GM18498 (cell line): ENCODE results near the gene RERE.

Source experiments
- ATAC-seq: cut with Tn5 transposase; IDR thresholded peaks from one replicate; pipeline ENCODE4 v1.9.1; 2021; ENCODE audit warnings: mild to moderate bottlenecking, moderate library complexity; ENCODE audit not compliant: unreplicated experiment

The RERE gene

GRCh38 chr1:8671306-8671917 lies 146.0 kb downstream of the RERE start:
- no peak for ATAC-seq

- no peak for ATAC-seq
Measured at GRCh38 chr1:8670371-8670818, 147.0 kb downstream of the RERE start.

- ATAC-seq = no peak
Measured at GRCh38 chr1:8669606-8670335, 147.7 kb downstream of the RERE start.

- ATAC-seq = no peak
Measured at GRCh38 chr1:8667869-8668594, 149.4 kb downstream of the RERE start.

- ATAC-seq = no peak
Measured at GRCh38 chr1:8666389-8667167, 150.9 kb downstream of the RERE start.

- ATAC-seq = no peak
Measured at GRCh38 chr1:8665833-8666232, 151.6 kb downstream of the RERE start.

GRCh38 chr1:8664887-8665286 lies 152.6 kb downstream of the RERE start:
- ATAC-seq = no peak

- ATAC-seq = peak; percentile 47
Measured at GRCh38 chr1:8663915-8664329, 153.5 kb downstream of the RERE start.

GRCh38 chr1:8663090-8663802 lies 154.2 kb downstream of the RERE start:
- ATAC-seq = no peak

- no peak for ATAC-seq
Measured at GRCh38 chr1:8662380-8663072, 154.9 kb downstream of the RERE start.

- ATAC-seq = no peak
Measured at GRCh38 chr1:8661185-8662110, 156.0 kb downstream of the RERE start.

GRCh38 chr1:8660411-8660828 lies 157.0 kb downstream of the RERE start:
- ATAC-seq = peak; percentile 42

GRCh38 chr1:8659593-8659992 lies 157.8 kb downstream of the RERE start:
- ATAC-seq = no peak

- no peak for ATAC-seq
Measured at GRCh38 chr1:8653878-8654277, 163.6 kb downstream of the RERE start.

GRCh38 chr1:8652467-8653046 lies 164.9 kb downstream of the RERE start:
- no peak for ATAC-seq

- no peak for ATAC-seq
Measured at GRCh38 chr1:8651962-8652361, 165.5 kb downstream of the RERE start.

- ATAC-seq = no peak
Measured at GRCh38 chr1:8651236-8651890, 166.1 kb downstream of the RERE start.

GRCh38 chr1:8649875-8650274 lies 167.6 kb downstream of the RERE start:
- no peak for ATAC-seq
